LoVo (cell line): ENCODE results near the gene CCL7.

Experiments used
- DNase-seq: peaks from one replicate; pipeline ENCODE4 v3.0.0-alpha.2; 2016; ENCODE audit warnings: low spot score

The CCL7 gene

GRCh38 chr17:34287875-34288274 lies 17.9 kb downstream of the CCL7 start:
- no peak for DNase-seq

GRCh38 chr17:34290586-34290985 lies 20.6 kb downstream of the CCL7 start:
- DNase-seq: no peak

GRCh38 chr17:34291721-34292348 lies 21.8 kb downstream of the CCL7 start:
- no peak for DNase-seq

- no peak for DNase-seq
These were observed 29.0 kb downstream of the CCL7 start for GRCh38 chr17:34299027-34299426.

GRCh38 chr17:34299956-34300577 lies 30.0 kb downstream of the CCL7 start:
- DNase-seq: no peak

- no peak for DNase-seq
These were observed 30.8 kb downstream of the CCL7 start for GRCh38 chr17:34300652-34301370.

GRCh38 chr17:34301986-34302385 lies 32.0 kb downstream of the CCL7 start:
- DNase-seq: no peak

- no peak for DNase-seq
These were observed 32.6 kb downstream of the CCL7 start for GRCh38 chr17:34302636-34303035.

GRCh38 chr17:34303606-34304005 lies 33.6 kb downstream of the CCL7 start:
- DNase-seq: no peak

GRCh38 chr17:34305061-34305460 lies 35.0 kb downstream of the CCL7 start:
- no peak for DNase-seq

- DNase-seq: no peak
These were observed 35.6 kb downstream of the CCL7 start for GRCh38 chr17:34305606-34306005.

- no peak for DNase-seq
These were observed 36.4 kb downstream of the CCL7 start for GRCh38 chr17:34306466-34306865.

- DNase-seq: no peak
These were observed 37.1 kb downstream of the CCL7 start for GRCh38 chr17:34307110-34307509.

GRCh38 chr17:34308371-34308770 lies 38.4 kb downstream of the CCL7 start:
- no peak for DNase-seq

GRCh38 chr17:34311291-34311690 lies 41.3 kb downstream of the CCL7 start:
- no peak for DNase-seq

GRCh38 chr17:34312080-34312479 lies 42.1 kb downstream of the CCL7 start:
- DNase-seq: no peak

- DNase-seq: no peak
These were observed 43.1 kb downstream of the CCL7 start for GRCh38 chr17:34313164-34313563.

- no peak for DNase-seq
These were observed 44.3 kb downstream of the CCL7 start for GRCh38 chr17:34314279-34314678.

- no peak for DNase-seq
These were observed 48.5 kb downstream of the CCL7 start for GRCh38 chr17:34318474-34318873.

- no peak for DNase-seq
These were observed 49.0 kb downstream of the CCL7 start, which contains the start of gene CCL8 for GRCh38 chr17:34319039-34319483. Gene CCL8, plus strand, starts transcription at chr17:34319435. Its CDS starts 67 bp downstream, at chr17:34319502.
